K562 (cell line): Measurements from ENCODE around the gene ANKRD24. TPM values are rescaled to one million over a fixed set of nuclear protein-coding genes. Genes with fewer than 3 reads are reported as not detected.

ENCODE experiments used
- BCL6 ChIP-seq: fragments of 250-450 bp; sonication (Bioruptor Pico); IDR thresholded peaks from 2 replicates; pipeline ENCODE4 v1.4.0; 2020
- CHCHD3 ChIP-seq: fragments of 250-450 bp; sonication (Bioruptor Pico); IDR thresholded peaks from 2 replicates; pipeline ENCODE4 v2.1.2; 2022; ENCODE audit warnings: mild to moderate bottlenecking
- ETS2 ChIP-seq: IDR thresholded peaks from 2 replicates; pipeline ENCODE4 v1.6.1; 2016; ENCODE audit warnings: borderline replicate concordance, missing genetic modification characterization, mild to moderate bottlenecking, moderate library complexity, missing compliant biosample characterization; ENCODE audit not compliant: poor library complexity, severe bottlenecking
- HDGF ChIP-seq: fragments of 450-650 bp; IDR thresholded peaks from 2 replicates; pipeline ENCODE4 v1.6.1; 2016
- JUND ChIP-seq, 2 experiments: IDR thresholded peaks; 2 replicates in 1 of 2; 3 replicates in 1 of 2; pipeline ENCODE4 v1.6.1; 2011; ENCODE audit warnings: borderline replicate concordance in 2 of 2, low read depth in 2 of 2, low read length in 2 of 2, improper control_type of control experiment in 1 of 2, missing biosample characterization in 1 of 2, missing genetic modification characterization in 1 of 2, missing genetic modification reagents in 1 of 2
- MAFK ChIP-seq: IDR thresholded peaks from 2 replicates; pipeline ENCODE4 v1.6.1; 2011; ENCODE audit warnings: low read length, improper control_type of control experiment
- NR2C2 ChIP-seq, 2 experiments: fragments of 200-800 bp in 1 of 2; sonication (Bioruptor generic) in 1 of 2; sonication (generic) in 1 of 2; formaldehyde crosslinking in 1 of 2; IDR thresholded peaks; 2 replicates each; pipeline versions ENCODE4 v1.6.1 to v1.8.0; 2016 to 2022; ENCODE audit warnings: mild to moderate bottlenecking in 1 of 2, missing compliant biosample characterization in 1 of 2, missing genetic modification characterization in 1 of 2, missing genetic modification reagents in 1 of 2
- POU5F1 ChIP-seq: fragments of 150-350 bp; IDR thresholded peaks from 2 replicates; pipeline ENCODE4 v1.6.1; 2014; ENCODE audit warnings: borderline replicate concordance, low read length, low read depth, mild to moderate bottlenecking; ENCODE audit not compliant: partially characterized antibody
- SMAD1 ChIP-seq: fragments of 150-350 bp; IDR thresholded peaks from 2 replicates; pipeline ENCODE4 v1.6.1; 2014; ENCODE audit warnings: low read length, low read depth; ENCODE audit not compliant: partially characterized antibody
- SMARCC2 ChIP-seq: fragments of 450-650 bp; IDR thresholded peaks from 2 replicates; pipeline ENCODE4 v1.6.1; 2017; ENCODE audit warnings: antibody characterized with exemption, moderate library complexity, mild to moderate bottlenecking, low read depth
- ZNF263 ChIP-seq: sonication (generic); formaldehyde crosslinking; IDR thresholded peaks from 2 replicates; pipeline ENCODE4 v1.8.0; 2022; ENCODE audit warnings: mild to moderate bottlenecking, missing genetic modification reagents, borderline replicate concordance
- ZNF311 ChIP-seq: fragments of 250-450 bp; sonication (Bioruptor Pico); IDR thresholded peaks from 2 replicates; pipeline ENCODE4 v1.4.0; 2020; ENCODE audit warnings: mild to moderate bottlenecking, moderate library complexity
- ZNF316 ChIP-seq: fragments of 450-650 bp; IDR thresholded peaks from 2 replicates; pipeline ENCODE4 v1.6.1; 2016
- ZNF586 ChIP-seq: fragments of 450-650 bp; formaldehyde crosslinking; conservative IDR thresholded peaks from 2 replicates; pipeline ENCODE4 v1.4.0; 2020; ENCODE audit warnings: mild to moderate bottlenecking, moderate library complexity
- ZNF589 ChIP-seq: fragments of 200-800 bp; sonication (Bioruptor generic); IDR thresholded peaks from 2 replicates; pipeline ENCODE4 v1.6.1; 2016; ENCODE audit warnings: low read depth, missing genetic modification characterization, missing compliant biosample characterization
- ZSCAN32 ChIP-seq: fragments of 450-650 bp; formaldehyde crosslinking; IDR thresholded peaks from 2 replicates; pipeline ENCODE4 v1.4.0; 2020; ENCODE audit warnings: mild to moderate bottlenecking, moderate library complexity
- polyA plus RNA-seq, 8 experiments: library from polyadenylated mRNA; depleted of rRNA in 4 of 8; stranded (reverse) in 5 of 8; unstranded in 3 of 8; fragments of >200 nt; fragmentation: Nextera tagmentation in 2 of 8; fragmentation: Illumina TruSeq in 1 of 8; extraction: Ambion mirVana in 2 of 8; extraction: Trizol in 1 of 8; gene quantifications; 2 replicates each; pipeline versions ENCODE4 v1.2.1 to v1.2.3, GENCODE V29; 2011 to 2014; ENCODE audit warnings: inconsistent platforms in 1 of 8, missing spikeins in 1 of 8
- total RNA-seq, 7 experiments: library from RNA; depleted of rRNA in 6 of 7; stranded (reverse); fragments of >200 nt in 6 of 7; fragmentation: Illumina TruSeq in 2 of 7; extraction: Trizol in 2 of 7; gene quantifications; 2 replicates each; pipeline versions ENCODE4 v1.2.1 to v1.2.3, GENCODE V29; 2011 to 2021; ENCODE audit warnings: low replicate concordance in 1 of 7
- TF ChIP-seq, protein P1 (sequence below): fragments of 450-650 bp; formaldehyde crosslinking; conservative IDR thresholded peaks from 2 replicates; pipeline ENCODE4 v1.4.0; 2022; ENCODE audit warnings: mild to moderate bottlenecking, missing genetic modification characterization
- TF ChIP-seq, protein P2 (sequence below): fragments of 250-450 bp; sonication (Bioruptor Pico); IDR thresholded peaks from 2 replicates; pipeline ENCODE4 v1.8.0; 2021; ENCODE audit warnings: moderate library complexity, mild to moderate bottlenecking, inconsistent platforms
- TF ChIP-seq, protein P3 (sequence below): fragments of 250-450 bp; sonication (Bioruptor Pico); IDR thresholded peaks from 2 replicates; pipeline ENCODE4 v1.4.0; 2020; ENCODE audit warnings: mild to moderate bottlenecking, moderate library complexity
- TF ChIP-seq, protein P4 (sequence below): fragments of 450-650 bp; formaldehyde crosslinking; IDR thresholded peaks from 2 replicates; pipeline ENCODE4 v1.4.0; 2020; ENCODE audit warnings: mild to moderate bottlenecking
- TF ChIP-seq, protein P5 (sequence below): sonication (generic); formaldehyde crosslinking; IDR thresholded peaks from 2 replicates; pipeline ENCODE4 v1.8.1; 2022; ENCODE audit warnings: missing genetic modification reagents

ANKRD24 gene
- total and polyA plus RNA-seq, 9 of the 15 experiments (the other 6 are each of a cell fraction or from before 2014, with no cell fraction given): 0.07 to 0.12 (median 0.09) TPM; not detected in 5

DNA sequence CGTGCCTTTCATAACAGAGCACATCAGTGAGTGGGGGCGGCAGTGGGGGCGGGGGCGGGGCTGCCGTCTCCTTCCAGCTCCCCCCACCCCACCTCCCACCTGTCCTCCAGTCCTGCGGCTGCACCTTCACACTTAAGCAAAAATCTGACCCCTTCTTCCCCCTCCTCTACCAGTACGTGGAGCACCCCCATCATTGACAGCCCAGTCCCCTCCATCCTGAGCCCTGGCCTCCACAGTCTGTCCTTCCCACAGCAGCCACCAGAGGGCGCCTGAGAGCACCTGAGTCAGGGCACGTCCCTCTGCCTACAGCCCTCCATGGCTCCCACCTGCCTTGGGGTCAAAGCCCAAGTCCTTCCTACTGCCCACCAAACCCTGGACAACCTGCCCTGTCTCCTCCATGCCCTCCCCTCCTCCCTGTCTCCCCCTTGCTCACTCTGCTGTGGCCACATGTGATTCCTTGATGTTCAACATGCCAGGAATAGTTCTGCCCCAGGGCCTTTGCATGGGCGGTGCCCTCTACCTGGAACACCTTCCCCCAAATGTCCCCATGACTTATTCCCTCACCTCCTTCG, 50.9 kb downstream of the ANKRD24 start (continued):
- TF ChIP-seq, protein P1, sequence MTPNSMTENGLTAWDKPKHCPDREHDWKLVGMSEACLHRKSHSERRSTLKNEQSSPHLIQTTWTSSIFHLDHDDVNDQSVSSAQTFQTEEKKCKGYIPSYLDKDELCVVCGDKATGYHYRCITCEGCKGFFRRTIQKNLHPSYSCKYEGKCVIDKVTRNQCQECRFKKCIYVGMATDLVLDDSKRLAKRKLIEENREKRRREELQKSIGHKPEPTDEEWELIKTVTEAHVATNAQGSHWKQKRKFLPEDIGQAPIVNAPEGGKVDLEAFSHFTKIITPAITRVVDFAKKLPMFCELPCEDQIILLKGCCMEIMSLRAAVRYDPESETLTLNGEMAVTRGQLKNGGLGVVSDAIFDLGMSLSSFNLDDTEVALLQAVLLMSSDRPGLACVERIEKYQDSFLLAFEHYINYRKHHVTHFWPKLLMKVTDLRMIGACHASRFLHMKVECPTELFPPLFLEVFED: no peak
- TF ChIP-seq ETS2 (tag) (no peak), HDGF (peak; percentile 98), POU5F1 (no peak), ZNF263 (CRISPR knock-in tag) (peak; percentile 65), ZNF586 (CRISPR knock-in tag) (no peak), ZSCAN32 (CRISPR knock-in tag) (no peak), MAFK (no peak), SMARCC2 (no peak), CHCHD3 (no peak), SMAD1 (no peak), ZNF311 (no peak), JUND (IDR thresholded peaks at IDR 0.05; ENCODE audit: borderline replicate concordance, low read depth, low read length) (no peak), JUND (tag; IDR thresholded peaks at IDR 0.05; ENCODE audit: borderline replicate concordance, low read depth, low read length) (peak; percentile 25; the same call in 1 of the 3 replicates), NR2C2 (CRISPR knock-in tag; IDR thresholded peaks at IDR 0.05) (no peak), NR2C2 (tag; IDR thresholded peaks at IDR 0.05) (no peak), BCL6 (no peak), ZNF316 (no peak), ZNF589 (no peak)
- TF ChIP-seq, protein P2, sequence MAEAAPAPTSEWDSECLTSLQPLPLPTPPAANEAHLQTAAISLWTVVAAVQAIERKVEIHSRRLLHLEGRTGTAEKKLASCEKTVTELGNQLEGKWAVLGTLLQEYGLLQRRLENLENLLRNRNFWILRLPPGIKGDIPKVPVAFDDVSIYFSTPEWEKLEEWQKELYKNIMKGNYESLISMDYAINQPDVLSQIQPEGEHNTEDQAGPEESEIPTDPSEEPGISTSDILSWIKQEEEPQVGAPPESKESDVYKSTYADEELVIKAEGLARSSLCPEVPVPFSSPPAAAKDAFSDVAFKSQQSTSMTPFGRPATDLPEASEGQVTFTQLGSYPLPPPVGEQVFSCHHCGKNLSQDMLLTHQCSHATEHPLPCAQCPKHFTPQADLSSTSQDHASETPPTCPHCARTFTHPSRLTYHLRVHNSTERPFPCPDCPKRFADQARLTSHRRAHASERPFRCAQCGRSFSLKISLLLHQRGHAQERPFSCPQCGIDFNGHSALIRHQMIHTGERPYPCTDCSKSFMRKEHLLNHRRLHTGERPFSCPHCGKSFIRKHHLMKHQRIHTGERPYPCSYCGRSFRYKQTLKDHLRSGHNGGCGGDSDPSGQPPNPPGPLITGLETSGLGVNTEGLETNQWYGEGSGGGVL (CRISPR knock-in tag): no peak
- TF ChIP-seq, protein P3, sequence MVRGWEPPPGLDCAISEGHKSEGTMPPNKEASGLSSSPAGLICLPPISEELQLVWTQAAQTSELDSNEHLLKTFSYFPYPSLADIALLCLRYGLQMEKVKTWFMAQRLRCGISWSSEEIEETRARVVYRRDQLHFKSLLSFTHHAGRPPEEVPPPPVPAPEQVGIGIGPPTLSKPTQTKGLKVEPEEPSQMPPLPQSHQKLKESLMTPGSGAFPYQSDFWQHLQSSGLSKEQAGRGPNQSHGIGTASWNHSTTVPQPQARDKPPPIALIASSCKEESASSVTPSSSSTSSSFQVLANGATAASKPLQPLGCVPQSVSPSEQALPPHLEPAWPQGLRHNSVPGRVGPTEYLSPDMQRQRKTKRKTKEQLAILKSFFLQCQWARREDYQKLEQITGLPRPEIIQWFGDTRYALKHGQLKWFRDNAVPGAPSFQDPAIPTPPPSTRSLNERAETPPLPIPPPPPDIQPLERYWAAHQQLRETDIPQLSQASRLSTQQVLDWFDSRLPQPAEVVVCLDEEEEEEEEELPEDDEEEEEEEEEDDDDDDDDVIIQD (CRISPR knock-in tag): no peak
- TF ChIP-seq, protein P4, sequence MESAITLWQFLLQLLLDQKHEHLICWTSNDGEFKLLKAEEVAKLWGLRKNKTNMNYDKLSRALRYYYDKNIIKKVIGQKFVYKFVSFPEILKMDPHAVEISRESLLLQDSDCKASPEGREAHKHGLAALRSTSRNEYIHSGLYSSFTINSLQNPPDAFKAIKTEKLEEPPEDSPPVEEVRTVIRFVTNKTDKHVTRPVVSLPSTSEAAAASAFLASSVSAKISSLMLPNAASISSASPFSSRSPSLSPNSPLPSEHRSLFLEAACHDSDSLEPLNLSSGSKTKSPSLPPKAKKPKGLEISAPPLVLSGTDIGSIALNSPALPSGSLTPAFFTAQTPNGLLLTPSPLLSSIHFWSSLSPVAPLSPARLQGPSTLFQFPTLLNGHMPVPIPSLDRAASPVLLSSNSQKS: no peak
- TF ChIP-seq, protein P5, sequence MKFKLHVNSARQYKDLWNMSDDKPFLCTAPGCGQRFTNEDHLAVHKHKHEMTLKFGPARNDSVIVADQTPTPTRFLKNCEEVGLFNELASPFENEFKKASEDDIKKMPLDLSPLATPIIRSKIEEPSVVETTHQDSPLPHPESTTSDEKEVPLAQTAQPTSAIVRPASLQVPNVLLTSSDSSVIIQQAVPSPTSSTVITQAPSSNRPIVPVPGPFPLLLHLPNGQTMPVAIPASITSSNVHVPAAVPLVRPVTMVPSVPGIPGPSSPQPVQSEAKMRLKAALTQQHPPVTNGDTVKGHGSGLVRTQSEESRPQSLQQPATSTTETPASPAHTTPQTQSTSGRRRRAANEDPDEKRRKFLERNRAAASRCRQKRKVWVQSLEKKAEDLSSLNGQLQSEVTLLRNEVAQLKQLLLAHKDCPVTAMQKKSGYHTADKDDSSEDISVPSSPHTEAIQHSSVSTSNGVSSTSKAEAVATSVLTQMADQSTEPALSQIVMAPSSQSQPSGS (CRISPR knock-in tag): no peak
